ENCODE measurements around the gene PARM1. TPM values are rescaled to one million over a fixed set of nuclear protein-coding genes. Genes with fewer than 3 reads are reported as not detected.

The PARM1 gene, protein sequence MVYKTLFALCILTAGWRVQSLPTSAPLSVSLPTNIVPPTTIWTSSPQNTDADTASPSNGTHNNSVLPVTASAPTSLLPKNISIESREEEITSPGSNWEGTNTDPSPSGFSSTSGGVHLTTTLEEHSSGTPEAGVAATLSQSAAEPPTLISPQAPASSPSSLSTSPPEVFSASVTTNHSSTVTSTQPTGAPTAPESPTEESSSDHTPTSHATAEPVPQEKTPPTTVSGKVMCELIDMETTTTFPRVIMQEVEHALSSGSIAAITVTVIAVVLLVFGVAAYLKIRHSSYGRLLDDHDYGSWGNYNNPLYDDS
- total RNA-seq = not detected in 2 replicates

DNA sequence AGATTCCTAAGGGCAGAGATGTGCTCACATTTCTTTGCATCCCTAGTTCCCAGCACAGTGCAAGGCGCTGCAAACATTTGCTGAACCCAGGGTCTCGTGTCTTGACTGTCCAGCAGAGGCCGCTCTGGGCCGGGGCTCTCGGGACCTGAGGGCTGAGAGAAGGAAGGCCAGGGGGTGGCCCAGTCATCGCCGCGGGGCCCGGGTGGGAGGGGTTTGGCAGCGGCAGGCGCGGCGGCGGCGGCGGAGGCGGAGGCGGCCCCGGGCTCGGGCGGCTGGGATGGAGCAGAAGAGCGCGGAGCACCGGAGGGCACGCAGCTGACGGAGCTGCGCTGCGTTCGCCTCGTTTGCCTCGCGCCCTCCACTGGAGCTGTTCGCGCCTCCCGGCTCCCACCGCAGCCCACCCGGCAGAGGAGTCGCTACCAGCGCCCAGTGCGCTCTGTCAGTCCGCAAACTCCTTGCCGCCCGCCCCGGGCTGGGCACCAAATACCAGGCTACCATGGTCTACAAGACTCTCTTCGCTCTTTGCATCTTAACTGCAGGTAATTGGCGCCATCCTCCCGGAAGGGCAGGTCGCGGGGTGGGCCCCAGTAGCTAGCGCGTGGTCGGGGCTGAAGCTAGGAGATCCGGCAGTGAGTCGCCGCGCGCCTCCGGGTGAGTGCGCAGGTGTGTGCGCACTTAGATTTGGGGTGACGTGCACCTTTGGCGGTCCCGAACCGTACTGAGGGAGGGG, at the start of gene PARM1:
PARM1 (plus strand) TSS at position 285 of the 730 bp plus-strand sequence; CDS start at position 497, 212 bp downstream.
- no peak within 1 kb of the TSS for H3K27ac Mint-ChIP-seq
- no peaks in the 10 kb centered on the region for H3K36me3 Mint-ChIP-seq (ENCODE audit: low read depth)
- peak within 1 kb of the TSS; percentile 73 for H3K4me3 Mint-ChIP-seq
- intact Hi-C loops (cut with micrococcal nuclease) = no loop called here
- H3K4me1 Mint-ChIP-seq = peaks cover 9% of the 10 kb centered on the region
- H3K9me3 Mint-ChIP-seq = no peaks in the 10 kb centered on the region
- DNase-seq = peak; percentile 68
- H3K27me3 Mint-ChIP-seq = peaks cover 53% of the 10 kb centered on the region

- Mint-ChIP-seq H3K4me1 (no peaks in the 10 kb centered on the region), H3K27ac (no peak overlapping the region), H3K4me3 (no peak overlapping the region), H3K27me3 (peaks cover 2% of the 10 kb centered on the region), H3K9me3 (no peaks in the 10 kb centered on the region), H3K36me3 (ENCODE audit: low read depth) (no peaks in the 10 kb centered on the region)
- intact Hi-C loops (cut with micrococcal nuclease) = no loop called here
- DNase-seq = no peak
Observed at GRCh38 chr4:74884266-74884665, 48.6 kb upstream of the PARM1 start.

GRCh38 chr4:74886484-74886883, 46.4 kb upstream of the PARM1 start:
- Mint-ChIP-seq H3K9me3 (no peaks in the 10 kb centered on the region), H3K36me3 (ENCODE audit: low read depth) (no peaks in the 10 kb centered on the region), H3K4me3 (no peak overlapping the region), H3K27me3 (peaks cover 2% of the 10 kb centered on the region), H3K27ac (no peak overlapping the region), H3K4me1 (no peaks in the 10 kb centered on the region)
- DNase-seq = no peak
- intact Hi-C loops (cut with micrococcal nuclease) = no loop called here

- no peaks in the 10 kb centered on the region for H3K27me3 Mint-ChIP-seq
Observed at GRCh38 chr4:74890341-74890740, 42.6 kb upstream of the PARM1 start.

DNA sequence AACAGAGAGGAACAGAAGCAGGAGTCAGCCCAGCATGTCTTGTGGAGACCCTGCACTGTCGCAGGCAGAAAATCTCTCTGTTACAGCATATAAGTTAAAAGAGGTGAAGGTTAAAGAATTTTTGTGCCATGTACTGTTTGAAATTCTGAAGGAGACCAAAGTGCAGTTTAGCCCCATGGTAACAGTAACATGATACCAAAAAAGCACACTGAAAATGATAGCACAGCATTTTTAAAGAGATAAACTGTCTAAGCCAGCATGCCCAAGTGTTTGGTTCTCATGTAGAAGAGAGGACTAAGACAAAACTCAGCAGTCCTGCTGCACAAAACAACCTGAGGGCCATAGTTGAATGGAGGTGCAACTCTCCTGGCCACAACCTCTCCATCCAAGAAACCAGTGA, 41.9 kb upstream of the PARM1 start:
- intact Hi-C loops (cut with micrococcal nuclease) = no loop called here
- Mint-ChIP-seq H3K36me3 (ENCODE audit: low read depth) (no peaks in the 10 kb centered on the region), H3K4me1 (no peaks in the 10 kb centered on the region), H3K27me3 (no peaks in the 10 kb centered on the region), H3K27ac (no peak overlapping the region), H3K4me3 (no peak overlapping the region), H3K9me3 (no peaks in the 10 kb centered on the region)
- DNase-seq = no peak

More at GRCh38 chr4:74890341-74890740, 42.6 kb upstream of the PARM1 start:
- H3K27ac Mint-ChIP-seq = no peak overlapping the region
- DNase-seq = no peak
- H3K4me1 Mint-ChIP-seq = no peaks in the 10 kb centered on the region
- no peak overlapping the region for H3K4me3 Mint-ChIP-seq
- intact Hi-C loops (cut with micrococcal nuclease) = no loop called here
- no peaks in the 10 kb centered on the region for H3K9me3 Mint-ChIP-seq
- H3K36me3 Mint-ChIP-seq (ENCODE audit: low read depth) = no peaks in the 10 kb centered on the region

DNA sequence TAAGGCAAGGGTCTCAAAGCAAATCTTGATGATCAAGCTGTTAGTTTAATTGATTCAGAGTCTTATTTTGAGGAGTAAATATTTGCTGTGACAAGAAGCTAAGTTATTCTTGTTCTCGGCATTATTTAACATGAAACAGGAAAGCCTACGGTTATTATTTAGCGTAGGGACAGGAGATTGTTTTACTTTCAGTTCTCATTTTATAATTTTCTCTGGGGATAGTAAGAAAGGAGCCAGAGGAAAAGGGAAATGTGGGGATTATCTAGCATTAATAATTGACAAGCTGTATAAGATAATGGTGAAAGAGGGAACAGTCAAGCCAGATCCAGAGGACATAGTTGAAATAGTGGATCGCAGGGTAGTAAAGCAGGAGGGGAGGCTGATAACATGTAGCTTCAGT, 39.7 kb upstream of the PARM1 start:
- intact Hi-C loops (cut with micrococcal nuclease) = no loop called here
- H3K9me3 Mint-ChIP-seq = no peaks in the 10 kb centered on the region
- DNase-seq = no peak
- H3K27ac Mint-ChIP-seq = no peak overlapping the region
- no peak overlapping the region for H3K4me3 Mint-ChIP-seq
- H3K4me1 Mint-ChIP-seq = no peaks in the 10 kb centered on the region
- H3K36me3 Mint-ChIP-seq (ENCODE audit: low read depth) = no peaks in the 10 kb centered on the region
- H3K27me3 Mint-ChIP-seq = no peaks in the 10 kb centered on the region

- Mint-ChIP-seq H3K27ac (no peak overlapping the region), H3K27me3 (no peaks in the 10 kb centered on the region), H3K9me3 (no peaks in the 10 kb centered on the region)
Observed at GRCh38 chr4:74896595-74896994, 36.3 kb upstream of the PARM1 start.

DNA sequence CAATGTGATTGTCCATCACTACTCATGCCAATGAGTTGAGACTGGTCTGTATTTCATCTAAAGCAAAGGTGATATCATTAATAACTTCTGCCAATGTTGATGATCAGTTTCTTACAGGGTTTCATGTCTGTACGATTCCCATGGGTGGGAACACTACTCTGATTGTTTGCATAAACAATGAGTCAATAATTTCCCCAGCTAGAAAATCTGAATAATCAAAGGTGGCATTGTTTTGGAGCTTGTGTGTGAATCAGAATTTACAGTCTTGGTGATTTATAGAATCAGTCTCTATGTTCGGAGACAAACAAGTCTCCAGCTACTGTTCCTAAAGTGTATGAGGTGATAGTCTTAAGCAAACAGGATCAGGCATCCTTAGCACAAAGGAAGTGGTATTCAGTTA, 35.5 kb upstream of the PARM1 start:
- intact Hi-C loops (cut with micrococcal nuclease) = no loop called here
- H3K27me3 Mint-ChIP-seq = no peaks in the 10 kb centered on the region
- H3K9me3 Mint-ChIP-seq = no peaks in the 10 kb centered on the region
- no peak overlapping the region for H3K27ac Mint-ChIP-seq
- H3K4me3 Mint-ChIP-seq = no peak overlapping the region
- no peaks in the 10 kb centered on the region for H3K4me1 Mint-ChIP-seq
- H3K36me3 Mint-ChIP-seq (ENCODE audit: low read depth) = no peaks in the 10 kb centered on the region
- DNase-seq = no peak

More at GRCh38 chr4:74896595-74896994, 36.3 kb upstream of the PARM1 start:
- H3K4me3 Mint-ChIP-seq = no peak overlapping the region
- no peaks in the 10 kb centered on the region for H3K4me1 Mint-ChIP-seq
- H3K36me3 Mint-ChIP-seq (ENCODE audit: low read depth) = no peaks in the 10 kb centered on the region
- DNase-seq = no peak
- intact Hi-C loops (cut with micrococcal nuclease) = no loop called here

GRCh38 chr4:74900862-74901261, 32.1 kb upstream of the PARM1 start:
- H3K27me3 Mint-ChIP-seq = no peaks in the 10 kb centered on the region
- no peak overlapping the region for H3K27ac Mint-ChIP-seq
- intact Hi-C loops (cut with micrococcal nuclease) = no loop called here
- no peaks in the 10 kb centered on the region for H3K36me3 Mint-ChIP-seq (ENCODE audit: low read depth)
- no peak overlapping the region for H3K4me3 Mint-ChIP-seq
- no peak for DNase-seq
- H3K9me3 Mint-ChIP-seq = no peaks in the 10 kb centered on the region
- no peaks in the 10 kb centered on the region for H3K4me1 Mint-ChIP-seq

DNA sequence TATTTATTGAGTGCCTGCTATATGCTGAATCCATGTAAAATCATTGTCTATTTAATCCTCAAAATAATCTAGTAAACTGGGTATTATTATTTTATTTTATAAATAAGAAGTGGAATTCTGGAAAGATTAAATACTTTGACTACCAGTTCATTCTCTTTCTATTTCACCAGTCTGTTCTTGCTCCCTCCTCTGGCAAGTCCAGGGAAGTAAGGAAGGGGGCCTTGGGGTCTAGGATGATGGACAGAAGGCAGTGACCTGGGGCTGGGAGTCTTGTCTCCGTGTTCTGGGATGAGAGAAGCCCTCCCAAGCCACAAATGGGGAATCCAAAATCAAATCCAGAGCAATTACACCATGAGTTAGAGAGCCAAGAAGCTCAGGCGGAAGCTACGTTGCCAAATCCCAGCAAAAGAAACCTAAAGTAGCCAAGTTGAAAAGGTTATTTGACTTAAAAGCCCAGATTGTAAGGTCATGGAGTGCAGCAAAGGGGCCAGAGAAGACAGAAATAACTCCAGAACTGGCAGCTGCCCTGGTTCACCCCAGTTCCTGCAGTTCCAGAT, 28.3 kb upstream of the PARM1 start:
- H3K36me3 Mint-ChIP-seq (ENCODE audit: low read depth) = no peaks in the 10 kb centered on the region
- H3K4me3 Mint-ChIP-seq = no peak overlapping the region
- no peak for DNase-seq
- H3K27ac Mint-ChIP-seq = no peak overlapping the region
- no peaks in the 10 kb centered on the region for H3K27me3 Mint-ChIP-seq
- H3K9me3 Mint-ChIP-seq = no peaks in the 10 kb centered on the region
- intact Hi-C loops (cut with micrococcal nuclease) = no loop called here
- no peaks in the 10 kb centered on the region for H3K4me1 Mint-ChIP-seq

DNA sequence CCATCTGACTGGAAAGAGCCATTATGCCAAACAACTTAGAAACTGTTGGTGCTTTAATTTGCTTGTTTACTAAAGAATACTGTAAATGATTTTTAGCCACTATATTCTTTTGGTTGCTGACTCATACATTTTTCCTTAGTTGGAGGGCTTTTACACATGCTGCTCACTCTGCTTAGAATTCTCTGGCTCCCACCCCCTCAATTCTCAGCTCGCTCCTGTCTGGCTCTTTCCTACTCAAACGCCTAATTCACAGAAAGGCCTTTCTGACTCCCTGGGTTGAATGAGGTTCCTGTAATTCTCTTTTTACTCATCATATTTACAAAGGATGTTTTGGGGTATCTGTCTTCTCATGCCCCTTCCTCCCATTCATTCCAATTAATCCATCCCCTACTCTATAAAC, 26.1 kb upstream of the PARM1 start:
- no peak overlapping the region for H3K27ac Mint-ChIP-seq

DNA sequence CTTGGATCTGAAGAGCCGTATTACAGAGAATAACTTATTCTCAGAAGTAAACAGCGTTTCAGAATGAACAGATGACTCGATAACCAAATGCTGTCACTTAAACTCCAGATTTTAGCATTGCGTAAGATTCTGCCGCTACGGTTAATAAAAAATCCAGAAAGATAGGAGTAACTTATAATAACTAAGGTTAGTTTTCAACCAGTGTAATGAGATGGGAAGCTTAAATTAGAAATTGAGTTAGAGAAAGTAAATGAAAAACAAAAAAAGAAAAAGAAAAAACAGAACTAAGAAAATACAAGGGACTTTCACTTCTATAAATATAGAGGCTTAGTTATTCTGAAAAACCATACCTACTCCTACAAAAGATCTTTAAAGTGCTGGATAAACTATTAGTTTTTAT, 13.1 kb upstream of the PARM1 start:
- Mint-ChIP-seq H3K27ac (no peak overlapping the region), H3K9me3 (no peaks in the 10 kb centered on the region), H3K4me3 (no peak overlapping the region), H3K4me1 (no peaks in the 10 kb centered on the region), H3K36me3 (ENCODE audit: low read depth) (no peaks in the 10 kb centered on the region), H3K27me3 (peaks cover 1% of the 10 kb centered on the region)
- DNase-seq = no peak
- intact Hi-C loops (cut with micrococcal nuclease) = no loop called here

More for the DNA sequence above, 26.1 kb upstream of the PARM1 start:
- no peaks in the 10 kb centered on the region for H3K27me3 Mint-ChIP-seq
- intact Hi-C loops (cut with micrococcal nuclease) = no loop called here
- H3K4me3 Mint-ChIP-seq = no peak overlapping the region
- no peak for DNase-seq
- H3K9me3 Mint-ChIP-seq = peaks cover 9% of the 10 kb centered on the region
- no peaks in the 10 kb centered on the region for H3K4me1 Mint-ChIP-seq
- no peaks in the 10 kb centered on the region for H3K36me3 Mint-ChIP-seq (ENCODE audit: low read depth)

DNA sequence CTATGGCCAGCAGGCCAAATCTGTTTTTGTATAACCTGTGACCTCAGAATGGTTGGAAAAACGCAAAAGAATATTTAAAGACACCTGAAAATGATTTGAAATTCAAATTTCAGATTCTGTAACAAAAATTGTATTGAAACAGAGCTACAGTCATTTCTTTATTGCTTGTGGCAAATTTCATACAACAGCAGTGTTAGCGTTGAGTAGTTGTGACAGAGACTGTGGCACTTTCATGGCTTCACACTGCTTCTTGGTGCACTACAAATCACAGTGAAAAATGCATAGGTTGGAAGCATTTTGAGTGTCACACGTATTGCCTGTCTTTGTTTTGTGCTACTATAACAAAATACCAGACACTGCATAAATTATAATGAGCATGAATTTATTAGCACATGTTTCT, 12.2 kb upstream of the PARM1 start:
- Mint-ChIP-seq H3K4me1 (no peaks in the 10 kb centered on the region), H3K36me3 (ENCODE audit: low read depth) (no peaks in the 10 kb centered on the region), H3K4me3 (no peak overlapping the region), H3K9me3 (no peaks in the 10 kb centered on the region), H3K27ac (no peak overlapping the region), H3K27me3 (peaks cover 1% of the 10 kb centered on the region)
- intact Hi-C loops (cut with micrococcal nuclease) = no loop called here
- DNase-seq = no peak

DNA sequence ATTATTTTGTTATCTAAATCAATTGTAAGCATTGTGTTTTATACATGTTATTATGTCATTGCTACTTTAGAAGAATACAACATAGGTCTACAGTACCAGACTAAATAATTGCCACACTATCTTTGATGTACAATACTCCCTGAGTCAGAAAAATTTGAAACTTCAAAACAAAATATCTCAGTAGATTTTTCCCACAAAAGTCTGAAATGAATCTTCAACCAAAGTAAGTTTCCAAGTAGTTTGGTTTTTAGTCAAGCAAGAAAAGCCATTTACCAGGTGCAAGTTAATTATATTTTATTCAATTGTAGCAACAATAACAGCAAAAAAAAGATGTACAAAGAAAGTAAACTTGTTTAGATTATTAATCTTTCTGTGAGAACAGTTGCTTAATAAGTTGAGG, 11.4 kb upstream of the PARM1 start:
- no peaks in the 10 kb centered on the region for H3K4me1 Mint-ChIP-seq
- H3K27ac Mint-ChIP-seq = no peak overlapping the region
- H3K36me3 Mint-ChIP-seq (ENCODE audit: low read depth) = no peaks in the 10 kb centered on the region
- H3K27me3 Mint-ChIP-seq = peaks cover 1% of the 10 kb centered on the region
- intact Hi-C loops (cut with micrococcal nuclease) = no loop called here
- no peak for DNase-seq
- H3K4me3 Mint-ChIP-seq = no peak overlapping the region
- H3K9me3 Mint-ChIP-seq = no peaks in the 10 kb centered on the region
